ENCODE results near the gene EVI2B.

- no peak for TF ChIP-seq CTCF (IDR thresholded peaks at IDR 0.05)
- no peak for TF ChIP-seq POLR2A (IDR thresholded peaks at IDR 0.05)
Observed at GRCh38 chr17:31323551-31323950, 9.7 kb upstream of the EVI2B start.

Measured in body of pancreas (tissue), 4 donors.